SK-N-SH treated with all-trans-retinoic acid at 6 μM for 48 hours (cell line): ENCODE measurements around the gene CLSTN2.

Experiments
- ATAC-seq: fragments of 200-7000 bp; cut with Tn5 transposase; 3 replicates; pipeline ENCODE4 v1.9.1; 2020; ENCODE audit warnings: mild to moderate bottlenecking, moderate library complexity
- ARNTL ChIP-seq: fragments of 450-650 bp; formaldehyde crosslinking; IDR thresholded peaks from 2 replicates; pipeline ENCODE4 v1.5.0; 2020; ENCODE audit warnings: low read depth, mild to moderate bottlenecking, moderate library complexity, borderline replicate concordance
- BACH2 ChIP-seq: fragments of 250-450 bp; sonication (Bioruptor Pico); IDR thresholded peaks from 2 replicates; pipeline ENCODE4 v1.9.0; 2021; ENCODE audit warnings: mild to moderate bottlenecking, borderline replicate concordance
- CREB5 ChIP-seq: fragments of 250-450 bp; sonication (Bioruptor Pico); IDR thresholded peaks from 2 replicates; pipeline ENCODE4 v1.5.1; 2020; ENCODE audit warnings: low read depth, mild to moderate bottlenecking, moderate library complexity
- CSRNP3 ChIP-seq: fragments of 250-450 bp; sonication (Bioruptor Pico); IDR thresholded peaks from 2 replicates; pipeline ENCODE4 v1.5.1; 2021; ENCODE audit warnings: mild to moderate bottlenecking, moderate library complexity
- ESRRG ChIP-seq: fragments of 250-450 bp; sonication (Bioruptor Pico); IDR thresholded peaks from 2 replicates; pipeline ENCODE4 v1.6.1; 2021; ENCODE audit warnings: mild to moderate bottlenecking
- GLIS3 ChIP-seq: fragments of 250-450 bp; sonication (Bioruptor Pico); IDR thresholded peaks from 2 replicates; pipeline ENCODE4 v1.5.0; 2020; ENCODE audit warnings: mild to moderate bottlenecking, moderate library complexity
- ISL1 ChIP-seq: fragments of 250-450 bp; sonication (Bioruptor Pico); IDR thresholded peaks from 2 replicates; pipeline ENCODE4 v2.1.2; 2022; ENCODE audit warnings: mild to moderate bottlenecking, moderate library complexity
- OSR1 ChIP-seq: fragments of 250-450 bp; sonication (Bioruptor Pico); IDR thresholded peaks from 2 replicates; pipeline ENCODE4 v1.8.0; 2022; ENCODE audit warnings: moderate library complexity, mild to moderate bottlenecking, inconsistent platforms
- PPARA ChIP-seq: fragments of 250-450 bp; sonication (Bioruptor Pico); IDR thresholded peaks from 2 replicates; pipeline ENCODE4 v1.5.0; 2020; ENCODE audit warnings: mild to moderate bottlenecking, borderline replicate concordance
- RARB ChIP-seq: fragments of 250-450 bp; sonication (Bioruptor Pico); IDR thresholded peaks from 2 replicates; pipeline ENCODE4 v1.8.0; 2021; ENCODE audit warnings: mild to moderate bottlenecking, moderate library complexity
- SNAI2 ChIP-seq: fragments of 250-450 bp; sonication (Bioruptor Pico); IDR thresholded peaks from 2 replicates; pipeline ENCODE4 v1.5.0; 2020; ENCODE audit warnings: mild to moderate bottlenecking, moderate library complexity
- TCF4 ChIP-seq: fragments of 250-450 bp; sonication (Bioruptor Pico); IDR thresholded peaks from 2 replicates; pipeline ENCODE4 v1.8.0; 2021; ENCODE audit warnings: mild to moderate bottlenecking, moderate library complexity, borderline replicate concordance
- TOX ChIP-seq: fragments of 250-450 bp; sonication (Bioruptor Pico); IDR thresholded peaks from 2 replicates; pipeline ENCODE4 v1.8.0; 2021; ENCODE audit warnings: mild to moderate bottlenecking, moderate library complexity, borderline replicate concordance
- ZFP3 ChIP-seq: fragments of 250-450 bp; sonication (Bioruptor Pico); IDR thresholded peaks from 2 replicates; pipeline ENCODE4 v1.5.0; 2020; ENCODE audit warnings: mild to moderate bottlenecking, moderate library complexity
- ZFP30 ChIP-seq: fragments of 450-650 bp; formaldehyde crosslinking; IDR thresholded peaks from 2 replicates; pipeline ENCODE4 v1.5.0; 2022; ENCODE audit warnings: mild to moderate bottlenecking, moderate library complexity
- ZNF70 ChIP-seq: fragments of 450-650 bp; formaldehyde crosslinking; IDR thresholded peaks from 2 replicates; pipeline ENCODE4 v1.5.0; 2020; ENCODE audit warnings: mild to moderate bottlenecking, moderate library complexity
- TF ChIP-seq, protein P1 (sequence below): fragments of 250-450 bp; sonication (Bioruptor Pico); IDR thresholded peaks from 2 replicates; pipeline ENCODE4 v1.5.0; 2020; ENCODE audit warnings: mild to moderate bottlenecking, moderate library complexity
- TF ChIP-seq, protein P2 (sequence below): fragments of 250-450 bp; sonication (Bioruptor Pico); IDR thresholded peaks from 2 replicates; pipeline ENCODE4 v1.8.0; 2021; ENCODE audit warnings: low read depth, mild to moderate bottlenecking, moderate library complexity, borderline replicate concordance
- TF ChIP-seq, protein P3 (sequence below): fragments of 250-450 bp; sonication (Bioruptor Pico); IDR thresholded peaks from 2 replicates; pipeline ENCODE4 v1.8.0; 2020; ENCODE audit warnings: mild to moderate bottlenecking, moderate library complexity, borderline replicate concordance

Gene CLSTN2

DNA sequence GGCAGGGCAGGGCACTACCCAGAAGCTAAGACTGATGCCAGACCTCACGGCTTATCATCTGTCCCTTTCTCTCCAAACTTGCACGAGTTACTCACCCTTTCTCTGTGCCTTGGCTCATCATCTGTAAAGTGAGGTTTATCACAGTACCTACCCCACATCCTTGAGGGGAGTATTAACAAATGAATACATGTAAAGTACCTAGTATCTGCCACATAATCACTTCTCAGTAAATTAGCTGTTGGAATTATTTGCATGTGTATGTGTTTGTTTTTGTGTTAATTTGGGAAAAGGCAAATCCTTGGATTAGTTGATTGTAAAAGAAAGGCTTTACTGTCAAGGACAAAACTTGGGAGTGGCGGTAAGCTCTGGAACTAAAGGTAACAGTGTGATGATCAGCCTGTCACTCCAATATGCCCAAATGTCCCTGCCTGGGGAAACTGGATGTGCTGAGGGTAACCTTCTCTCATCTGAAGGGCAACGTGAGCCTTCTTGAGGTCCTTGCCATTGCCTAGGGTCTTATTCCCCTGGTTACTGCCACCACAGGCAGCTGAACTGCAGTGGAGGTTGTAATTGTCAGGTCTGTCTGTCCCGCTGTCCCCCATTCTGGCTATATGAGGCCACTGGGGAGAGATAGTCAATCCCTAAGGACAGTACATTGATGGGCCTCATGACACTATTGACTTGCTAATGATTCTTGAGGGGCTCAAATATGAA is 269.4 kb downstream of the CLSTN2 start:
- no peak for ATAC-seq

DNA sequence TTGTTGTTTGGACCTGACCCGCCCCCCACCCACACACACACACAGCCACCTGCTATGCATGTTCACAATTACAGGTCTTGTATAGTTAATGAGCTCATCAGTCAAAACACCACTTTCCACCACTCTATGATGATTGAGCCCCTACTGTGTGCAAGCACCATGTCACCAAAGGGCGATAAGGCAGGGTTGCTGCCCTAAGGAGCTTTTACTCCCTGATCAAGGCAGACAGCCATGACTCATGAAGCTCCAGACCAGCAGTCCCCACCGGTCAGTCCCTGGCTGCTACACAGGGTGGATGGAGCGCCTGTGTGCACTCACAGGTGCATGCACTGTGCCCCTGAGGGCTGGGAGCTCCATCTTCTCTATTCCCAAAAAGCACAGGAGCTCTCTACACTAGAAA is 270.6 kb downstream of the CLSTN2 start:
- TF ChIP-seq GLIS3 (CRISPR knock-in tag) (no peak), ZFP3 (no peak), CSRNP3 (CRISPR knock-in tag) (no peak), TCF4 (CRISPR knock-in tag) (no peak), ZNF70 (CRISPR knock-in tag) (no peak)
- ATAC-seq: no peak

More for the DNA sequence above, 269.4 kb downstream of the CLSTN2 start:
- no peak for TF ChIP-seq RARB (CRISPR knock-in tag)
- no peak for TF ChIP-seq ZFP30
- no peak for TF ChIP-seq OSR1 (CRISPR knock-in tag)
- no peak for TF ChIP-seq ARNTL (CRISPR knock-in tag)
- TF ChIP-seq SNAI2 (CRISPR knock-in tag): no peak
- TF ChIP-seq ESRRG (CRISPR knock-in tag): no peak
- TF ChIP-seq, protein P1, sequence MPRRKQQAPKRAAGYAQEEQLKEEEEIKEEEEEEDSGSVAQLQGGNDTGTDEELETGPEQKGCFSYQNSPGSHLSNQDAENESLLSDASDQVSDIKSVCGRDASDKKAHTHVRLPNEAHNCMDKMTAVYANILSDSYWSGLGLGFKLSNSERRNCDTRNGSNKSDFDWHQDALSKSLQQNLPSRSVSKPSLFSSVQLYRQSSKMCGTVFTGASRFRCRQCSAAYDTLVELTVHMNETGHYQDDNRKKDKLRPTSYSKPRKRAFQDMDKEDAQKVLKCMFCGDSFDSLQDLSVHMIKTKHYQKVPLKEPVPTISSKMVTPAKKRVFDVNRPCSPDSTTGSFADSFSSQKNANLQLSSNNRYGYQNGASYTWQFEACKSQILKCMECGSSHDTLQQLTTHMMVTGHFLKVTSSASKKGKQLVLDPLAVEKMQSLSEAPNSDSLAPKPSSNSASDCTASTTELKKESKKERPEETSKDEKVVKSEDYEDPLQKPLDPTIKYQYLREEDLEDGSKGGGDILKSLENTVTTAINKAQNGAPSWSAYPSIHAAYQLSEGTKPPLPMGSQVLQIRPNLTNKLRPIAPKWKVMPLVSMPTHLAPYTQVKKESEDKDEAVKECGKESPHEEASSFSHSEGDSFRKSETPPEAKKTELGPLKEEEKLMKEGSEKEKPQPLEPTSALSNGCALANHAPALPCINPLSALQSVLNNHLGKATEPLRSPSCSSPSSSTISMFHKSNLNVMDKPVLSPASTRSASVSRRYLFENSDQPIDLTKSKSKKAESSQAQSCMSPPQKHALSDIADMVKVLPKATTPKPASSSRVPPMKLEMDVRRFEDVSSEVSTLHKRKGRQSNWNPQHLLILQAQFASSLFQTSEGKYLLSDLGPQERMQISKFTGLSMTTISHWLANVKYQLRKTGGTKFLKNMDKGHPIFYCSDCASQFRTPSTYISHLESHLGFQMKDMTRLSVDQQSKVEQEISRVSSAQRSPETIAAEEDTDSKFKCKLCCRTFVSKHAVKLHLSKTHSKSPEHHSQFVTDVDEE (CRISPR knock-in tag): no peak
- no peak for TF ChIP-seq ZFP3
- TF ChIP-seq CREB5 (CRISPR knock-in tag): no peak

DNA sequence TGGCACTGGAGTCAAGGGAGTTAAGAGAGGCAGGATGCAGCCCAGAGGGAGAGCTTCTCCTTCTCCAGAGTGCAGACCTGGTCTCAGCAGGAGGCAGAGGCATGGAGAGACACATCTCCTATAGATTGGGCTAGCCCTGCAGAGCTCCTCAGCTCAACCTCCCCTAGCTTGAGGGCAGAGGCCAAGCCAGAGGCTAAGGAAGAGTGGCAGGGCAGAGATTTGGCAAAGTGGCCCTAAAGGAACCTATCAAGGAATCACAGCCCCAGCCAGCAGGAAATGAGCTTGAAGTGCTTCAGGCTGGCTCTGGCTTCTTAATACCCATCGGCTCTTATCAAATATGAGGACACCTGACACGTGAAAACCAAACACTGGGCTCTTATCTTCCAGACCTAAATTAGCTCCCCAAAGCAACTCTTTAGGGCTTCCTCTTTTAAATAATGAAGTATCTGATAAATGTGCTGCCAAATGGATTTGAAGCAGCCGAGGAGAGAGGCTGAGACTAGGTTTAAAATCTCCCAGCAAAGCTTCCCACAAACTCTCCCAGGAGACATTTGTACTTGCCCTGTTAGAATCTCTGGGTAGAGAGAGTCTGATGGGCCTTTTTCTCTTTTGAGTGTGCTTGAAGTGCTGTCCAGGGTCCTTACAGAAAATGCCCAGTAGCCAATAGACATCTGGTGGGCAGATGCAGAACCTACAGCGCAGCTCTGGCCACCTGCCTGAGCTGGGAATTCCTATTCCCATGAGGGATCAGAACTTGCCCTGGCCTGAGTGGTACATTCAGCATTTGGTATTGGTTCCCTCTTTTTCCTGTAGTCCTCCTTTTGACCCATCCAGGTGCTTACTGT is 271.4 kb downstream of the CLSTN2 start:
- ATAC-seq: no peak; the same call in 2 of the 3 replicates
- TF ChIP-seq ESRRG (CRISPR knock-in tag): no peak
- no peak for TF ChIP-seq TOX (CRISPR knock-in tag)
- no peak; the same call in 1 of the 2 replicates for TF ChIP-seq ZNF70 (CRISPR knock-in tag)
- TF ChIP-seq, protein P2, sequence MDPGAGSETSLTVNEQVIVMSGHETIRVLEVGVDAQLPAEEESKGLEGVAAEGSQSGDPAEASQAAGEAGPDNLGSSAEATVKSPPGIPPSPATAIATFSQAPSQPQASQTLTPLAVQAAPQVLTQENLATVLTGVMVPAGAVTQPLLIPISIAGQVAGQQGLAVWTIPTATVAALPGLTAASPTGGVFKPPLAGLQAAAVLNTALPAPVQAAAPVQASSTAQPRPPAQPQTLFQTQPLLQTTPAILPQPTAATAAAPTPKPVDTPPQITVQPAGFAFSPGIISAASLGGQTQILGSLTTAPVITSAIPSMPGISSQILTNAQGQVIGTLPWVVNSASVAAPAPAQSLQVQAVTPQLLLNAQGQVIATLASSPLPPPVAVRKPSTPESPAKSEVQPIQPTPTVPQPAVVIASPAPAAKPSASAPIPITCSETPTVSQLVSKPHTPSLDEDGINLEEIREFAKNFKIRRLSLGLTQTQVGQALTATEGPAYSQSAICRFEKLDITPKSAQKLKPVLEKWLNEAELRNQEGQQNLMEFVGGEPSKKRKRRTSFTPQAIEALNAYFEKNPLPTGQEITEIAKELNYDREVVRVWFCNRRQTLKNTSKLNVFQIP (CRISPR knock-in tag): no peak; the same call in 1 of the 2 replicates
- peak; percentile 80 for TF ChIP-seq TCF4 (CRISPR knock-in tag)
- no peak for TF ChIP-seq ISL1
- TF ChIP-seq OSR1 (CRISPR knock-in tag): no peak
- peak; percentile 29; the same call in 1 of the 2 replicates for TF ChIP-seq ZFP30
- TF ChIP-seq, protein P1 (CRISPR knock-in tag): peak; percentile 85
- TF ChIP-seq PPARA (CRISPR knock-in tag): peak; percentile 90
- TF ChIP-seq BACH2 (CRISPR knock-in tag): no peak
- TF ChIP-seq ARNTL (CRISPR knock-in tag): no peak
- TF ChIP-seq ZFP3: no peak
- TF ChIP-seq RARB (CRISPR knock-in tag): no peak
- TF ChIP-seq, protein P3, sequence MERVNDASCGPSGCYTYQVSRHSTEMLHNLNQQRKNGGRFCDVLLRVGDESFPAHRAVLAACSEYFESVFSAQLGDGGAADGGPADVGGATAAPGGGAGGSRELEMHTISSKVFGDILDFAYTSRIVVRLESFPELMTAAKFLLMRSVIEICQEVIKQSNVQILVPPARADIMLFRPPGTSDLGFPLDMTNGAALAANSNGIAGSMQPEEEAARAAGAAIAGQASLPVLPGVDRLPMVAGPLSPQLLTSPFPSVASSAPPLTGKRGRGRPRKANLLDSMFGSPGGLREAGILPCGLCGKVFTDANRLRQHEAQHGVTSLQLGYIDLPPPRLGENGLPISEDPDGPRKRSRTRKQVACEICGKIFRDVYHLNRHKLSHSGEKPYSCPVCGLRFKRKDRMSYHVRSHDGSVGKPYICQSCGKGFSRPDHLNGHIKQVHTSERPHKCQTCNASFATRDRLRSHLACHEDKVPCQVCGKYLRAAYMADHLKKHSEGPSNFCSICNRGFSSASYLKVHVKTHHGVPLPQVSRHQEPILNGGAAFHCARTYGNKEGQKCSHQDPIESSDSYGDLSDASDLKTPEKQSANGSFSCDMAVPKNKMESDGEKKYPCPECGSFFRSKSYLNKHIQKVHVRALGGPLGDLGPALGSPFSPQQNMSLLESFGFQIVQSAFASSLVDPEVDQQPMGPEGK (CRISPR knock-in tag): no peak
- TF ChIP-seq CSRNP3 (CRISPR knock-in tag): no peak
